Measurements from ENCODE around the gene SPATC1L.

SPATC1L gene

GRCh38 chr21:46118316-46119143, 65.7 kb downstream of the SPATC1L start:
- DNase-seq = no peak

GRCh38 chr21:46117586-46118315, 66.5 kb downstream of the SPATC1L start:
- no peak for DNase-seq

DNA sequence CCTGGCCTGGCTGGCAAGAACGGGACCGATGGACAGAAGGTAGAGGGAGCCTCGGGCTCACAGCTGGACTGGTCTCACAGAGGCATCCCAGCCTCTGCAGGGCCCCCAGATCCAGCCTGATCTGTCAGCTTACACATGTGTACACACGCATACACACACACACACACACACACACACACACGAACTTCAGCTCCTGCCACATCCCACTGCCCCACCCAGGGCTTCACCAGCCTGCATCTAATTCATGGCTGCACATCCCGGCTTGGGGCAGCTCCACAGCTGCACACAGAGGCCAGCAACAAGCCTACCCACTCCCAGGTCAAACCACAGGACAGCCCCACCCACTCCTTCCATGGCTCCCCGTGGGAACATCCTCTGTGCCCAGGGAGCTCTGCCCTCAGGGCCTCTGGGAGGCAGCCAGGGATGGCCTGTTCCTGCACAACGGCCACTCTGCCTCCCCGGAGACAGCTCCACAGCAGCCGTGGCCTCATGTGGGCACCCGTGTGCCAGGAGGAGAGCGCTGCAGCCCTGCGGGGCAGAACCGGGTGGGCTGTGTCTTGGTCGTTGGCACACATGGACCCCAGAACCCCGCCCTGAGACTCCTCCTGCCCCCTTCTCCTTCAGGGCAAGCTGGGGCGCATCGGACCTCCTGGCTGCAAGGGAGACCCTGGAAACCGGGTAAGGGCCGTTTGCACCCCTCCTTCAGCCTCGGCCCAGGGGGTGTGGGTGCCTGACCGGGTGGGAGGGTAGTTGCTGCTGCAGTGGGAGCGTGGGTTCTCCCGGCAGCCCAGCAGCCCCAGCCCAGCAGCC, 67.3 kb downstream of the SPATC1L start:
- no peak for DNase-seq

DNA sequence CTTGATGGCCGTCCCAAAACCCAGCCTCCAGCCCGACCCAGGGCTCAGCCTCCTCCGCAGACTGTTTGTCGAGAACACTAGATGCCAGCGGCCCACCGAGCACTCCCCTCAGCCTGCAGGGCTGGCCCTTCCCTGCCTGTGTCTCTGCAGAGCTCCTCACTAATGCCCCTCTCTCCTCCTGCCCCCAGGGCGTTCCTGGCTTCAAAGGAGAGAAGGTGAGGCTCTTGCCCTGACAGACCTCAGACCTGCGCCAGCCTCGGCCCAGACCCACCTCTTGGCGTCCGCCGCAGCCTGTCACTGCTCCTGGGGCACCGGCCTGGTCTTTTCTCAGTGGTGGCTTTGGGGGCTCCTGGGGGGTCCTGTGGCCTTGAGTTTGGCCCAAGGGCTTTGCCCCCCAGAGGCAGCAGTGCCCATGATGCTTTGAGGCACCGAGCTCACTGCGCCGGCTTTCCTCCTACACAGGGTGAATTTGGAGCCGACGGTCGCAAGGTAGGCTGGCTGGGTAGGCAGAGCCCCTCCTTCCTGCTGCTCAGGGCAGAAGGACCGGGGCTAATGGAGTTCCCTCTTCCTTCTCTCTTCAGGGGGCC, 68.0 kb downstream of the SPATC1L start:
- no peak for DNase-seq

- no peak for DNase-seq
Measured at GRCh38 chr21:46115441-46116188, 68.6 kb downstream of the SPATC1L start.

DNA sequence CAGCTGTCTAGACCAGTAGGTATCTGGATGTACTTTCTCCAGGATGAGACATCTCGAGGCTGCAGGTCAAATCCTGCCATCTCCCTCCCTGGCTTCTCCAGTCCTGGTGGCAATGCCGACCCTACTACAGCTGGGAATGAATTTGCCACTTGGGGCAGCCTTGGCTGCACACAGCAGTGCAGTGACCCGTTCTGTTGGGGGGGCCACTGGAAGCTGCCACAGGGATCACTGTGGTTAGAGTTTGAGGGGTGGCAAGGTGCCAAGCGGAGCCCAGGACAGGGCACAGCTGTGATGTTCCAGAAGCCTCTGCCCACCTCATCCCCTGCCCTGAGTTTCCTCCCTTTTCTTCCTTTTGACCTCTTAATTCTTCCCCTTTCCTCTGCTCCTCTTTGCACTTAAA, 69.3 kb downstream of the SPATC1L start:
- DNase-seq = no peak

DNA sequence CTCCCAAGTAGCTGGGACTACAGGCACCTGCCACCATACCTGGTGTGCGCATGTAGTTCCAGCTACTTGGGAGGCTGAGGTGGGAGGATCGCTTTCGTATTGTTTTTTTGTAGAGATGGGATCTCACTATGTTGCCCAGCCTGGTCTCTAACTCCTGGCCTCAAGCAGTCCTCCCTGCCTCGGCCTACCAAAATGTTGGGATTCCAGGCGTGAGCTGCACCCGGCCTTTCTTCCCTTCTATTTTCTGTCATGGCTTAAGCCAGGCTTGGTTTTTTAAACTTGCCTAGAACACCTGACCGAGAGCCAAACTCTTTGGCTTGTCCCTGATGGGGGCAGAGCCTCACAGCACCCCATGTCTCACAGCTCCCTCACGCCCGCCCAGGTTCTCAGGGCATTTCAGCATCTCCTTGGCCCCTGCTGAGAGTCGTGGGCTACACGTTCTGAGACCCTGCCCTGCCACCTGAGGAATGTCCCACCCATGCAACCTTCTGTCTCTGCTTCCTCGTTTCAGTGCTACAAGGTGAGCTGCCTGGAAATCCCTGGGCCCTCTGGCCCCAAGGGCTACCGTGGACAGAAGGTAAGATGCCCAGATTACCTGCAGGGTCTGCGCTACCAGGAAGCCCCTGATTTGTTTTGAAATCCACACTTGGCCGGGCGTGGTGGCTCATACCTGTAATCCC, 70.6 kb downstream of the SPATC1L start:
- no peak for DNase-seq

- no peak for DNase-seq
Measured at GRCh38 chr21:46112725-46113215, 71.5 kb downstream of the SPATC1L start.

DNA sequence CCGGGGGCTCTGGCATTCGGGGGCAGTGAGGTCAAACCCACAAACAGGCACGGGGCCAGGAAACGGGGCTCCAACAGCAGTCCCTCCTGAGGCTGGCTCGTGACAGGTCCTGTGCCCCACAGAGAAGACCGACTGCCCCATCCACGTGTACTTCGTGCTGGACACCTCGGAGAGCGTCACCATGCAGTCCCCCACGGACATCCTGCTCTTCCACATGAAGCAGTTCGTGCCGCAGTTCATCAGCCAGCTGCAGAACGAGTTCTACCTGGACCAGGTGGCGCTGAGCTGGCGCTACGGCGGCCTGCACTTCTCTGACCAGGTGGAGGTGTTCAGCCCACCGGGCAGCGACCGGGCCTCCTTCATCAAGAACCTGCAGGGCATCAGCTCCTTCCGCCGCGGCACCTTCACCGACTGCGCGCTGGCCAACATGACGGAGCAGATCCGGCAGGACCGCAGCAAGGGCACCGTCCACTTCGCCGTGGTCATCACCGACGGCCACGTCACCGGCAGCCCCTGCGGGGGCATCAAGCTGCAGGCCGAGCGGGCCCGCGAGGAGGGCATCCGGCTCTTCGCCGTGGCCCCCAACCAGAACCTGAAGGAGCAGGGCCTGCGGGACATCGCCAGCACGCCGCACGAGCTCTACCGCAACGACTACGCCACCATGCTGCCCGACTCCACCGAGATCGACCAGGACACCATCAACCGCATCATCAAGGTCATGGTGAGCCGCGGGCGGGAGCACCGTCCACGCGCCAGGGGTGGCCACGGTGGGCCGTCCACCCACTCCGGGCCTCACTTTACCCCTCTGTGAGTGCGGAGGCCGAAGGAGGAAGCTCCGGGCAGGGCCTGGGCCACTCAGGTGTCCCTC, 72.2 kb downstream of the SPATC1L start:
- no peak for DNase-seq

- DNase-seq = no peak
Measured at GRCh38 chr21:46111193-46111571, 73.1 kb downstream of the SPATC1L start.

All from GF-D8 (cell line).